ENCODE measurements around the gene MISP3. TPM values are rescaled to one million over a fixed set of nuclear protein-coding genes. Genes with fewer than 3 reads are reported as not detected.
A peak's percentile ranks its signal among the peaks of the same experiment; 100 is the strongest.

Gene MISP3
- total RNA-seq, 1 donor from 2014 or later, result 2.3 TPM

DNA sequence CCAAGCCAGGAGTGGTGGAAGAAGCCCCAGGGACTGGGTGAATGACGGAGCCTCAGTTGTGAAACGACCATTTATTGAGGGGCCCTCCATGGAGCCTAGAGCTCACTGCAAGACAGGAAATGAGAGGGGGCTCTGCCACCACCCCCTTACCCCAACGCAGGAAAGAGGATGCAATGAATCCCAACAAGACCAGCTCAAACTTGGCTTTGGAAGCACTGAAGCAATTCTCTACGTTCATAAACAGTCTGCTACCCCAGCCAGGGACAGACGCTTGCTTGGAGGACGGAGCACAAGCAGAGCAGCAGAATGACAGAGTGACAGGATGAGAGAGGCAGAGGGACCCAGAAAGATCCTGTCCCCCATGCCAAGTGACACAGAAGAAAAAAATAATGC is 43.9 kb downstream of the MISP3 start:
- intact Hi-C loops (cut with micrococcal nuclease), result loop anchor here (5.0 to 10.0 kb wide), 2 partner anchors 342 to 519 kb away; partner anchors contain the start of gene C19orf53
- no peak for DNase-seq (ENCODE audit: low spot score)
- Mint-ChIP-seq H3K27me3 (ENCODE audit: insufficient read depth) (peaks cover 2% of the 10 kb centered on the region), H3K4me1 (ENCODE audit: low read depth) (peaks cover 39% of the 10 kb centered on the region), H3K36me3 (ENCODE audit: low read depth) (peaks cover 4% of the 10 kb centered on the region), H3K27ac (peak overlapping the region; percentile 89), H3K9me3 (no peaks in the 10 kb centered on the region), H3K4me3 (peak overlapping the region; percentile 94)

DNA sequence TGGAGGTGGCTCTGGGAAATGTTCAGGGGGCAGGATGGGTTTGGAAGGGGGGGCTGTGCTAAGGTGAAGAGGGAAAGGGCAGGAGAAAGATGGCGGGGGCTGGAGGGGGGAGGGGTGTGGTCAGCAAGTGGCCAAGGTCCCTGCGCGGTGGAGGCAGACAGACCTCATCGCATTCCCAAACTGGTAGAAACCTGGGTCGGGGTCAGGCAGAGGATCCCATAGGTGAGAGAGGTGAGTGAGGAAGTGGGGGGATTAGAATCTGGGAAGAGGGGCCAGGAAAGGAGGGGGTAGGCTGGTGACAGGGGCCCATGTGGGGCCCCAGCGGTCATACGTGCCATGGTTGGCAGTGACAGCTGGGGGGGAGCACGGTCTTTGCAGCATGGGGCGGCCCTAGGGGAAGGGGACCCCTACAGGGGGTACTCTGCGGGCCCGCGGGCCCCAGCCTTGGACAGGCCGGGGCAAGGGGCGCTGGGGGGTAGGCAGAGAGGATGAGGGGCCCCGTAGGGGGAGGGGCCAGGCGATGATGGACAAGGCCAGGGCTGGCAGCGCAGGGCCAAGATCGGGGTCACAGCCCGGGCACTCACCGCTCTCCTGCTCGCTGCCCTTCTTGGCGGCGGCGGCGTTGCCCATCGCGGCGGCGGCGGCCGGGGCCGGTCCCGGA is 44.5 kb downstream of the MISP3 start:
- Mint-ChIP-seq H3K27ac (peak overlapping the region; percentile 89), H3K4me3 (peak overlapping the region; percentile 94), H3K27me3 (ENCODE audit: insufficient read depth) (peaks cover 2% of the 10 kb centered on the region), H3K9me3 (no peaks in the 10 kb centered on the region), H3K36me3 (ENCODE audit: low read depth) (peaks cover 4% of the 10 kb centered on the region), H3K4me1 (ENCODE audit: low read depth) (peaks cover 39% of the 10 kb centered on the region)
- DNase-seq (ENCODE audit: low spot score), result no peak
- intact Hi-C loops (cut with micrococcal nuclease), result loop anchor here (1.0 to 10.0 kb wide), 5 partner anchors 26 to 520 kb away; partner anchors contain the start of gene C19orf53

DNA sequence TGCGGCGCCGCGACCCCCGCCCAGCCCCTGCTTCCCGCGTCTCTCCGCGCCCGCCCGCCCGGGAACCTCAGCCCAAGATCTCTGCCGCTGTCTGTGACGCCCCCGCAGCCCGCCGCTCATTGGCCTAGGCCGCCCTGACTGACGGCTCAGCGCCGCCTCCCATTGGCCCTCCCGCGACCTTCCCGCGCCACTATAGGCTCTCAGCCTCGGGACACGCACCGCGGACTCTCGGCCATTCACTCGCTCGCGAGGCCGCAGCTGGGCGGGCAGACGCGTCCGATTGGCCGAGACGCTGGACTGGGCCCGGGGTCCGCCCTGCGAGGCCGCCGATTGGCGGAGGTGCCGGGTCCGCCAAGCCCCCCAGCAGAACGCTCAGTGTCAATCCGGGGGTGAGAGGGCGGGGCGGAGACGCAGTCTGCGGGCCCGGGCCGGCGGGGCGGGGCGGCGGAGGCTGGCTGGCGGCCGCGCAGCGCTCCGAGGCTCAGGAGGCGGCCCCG is 45.1 kb downstream of the MISP3 start, which contains the start of gene PRKACA:
Gene PRKACA, minus strand, starts transcription at position 95 of the 497 bp plus-strand sequence. CDS start 215 bp downstream, outside the sequence.
- Mint-ChIP-seq H3K27me3 (ENCODE audit: insufficient read depth) (peaks cover 2% of the 10 kb centered on the region), H3K36me3 (ENCODE audit: low read depth) (peaks cover 4% of the 10 kb centered on the region), H3K27ac (peak within 1 kb of the TSS; percentile 97), H3K9me3 (no peaks in the 10 kb centered on the region), H3K4me1 (ENCODE audit: low read depth) (peaks cover 39% of the 10 kb centered on the region), H3K4me3 (peak within 1 kb of the TSS; percentile 94)
- DNase-seq (ENCODE audit: low spot score), result peak; percentile 99
- intact Hi-C loops (cut with micrococcal nuclease), result loop anchor here (1.0 to 10.0 kb wide), 6 partner anchors 19 to 520 kb away; partner anchors contain the start of genes ASF1B and C19orf53

DNA sequence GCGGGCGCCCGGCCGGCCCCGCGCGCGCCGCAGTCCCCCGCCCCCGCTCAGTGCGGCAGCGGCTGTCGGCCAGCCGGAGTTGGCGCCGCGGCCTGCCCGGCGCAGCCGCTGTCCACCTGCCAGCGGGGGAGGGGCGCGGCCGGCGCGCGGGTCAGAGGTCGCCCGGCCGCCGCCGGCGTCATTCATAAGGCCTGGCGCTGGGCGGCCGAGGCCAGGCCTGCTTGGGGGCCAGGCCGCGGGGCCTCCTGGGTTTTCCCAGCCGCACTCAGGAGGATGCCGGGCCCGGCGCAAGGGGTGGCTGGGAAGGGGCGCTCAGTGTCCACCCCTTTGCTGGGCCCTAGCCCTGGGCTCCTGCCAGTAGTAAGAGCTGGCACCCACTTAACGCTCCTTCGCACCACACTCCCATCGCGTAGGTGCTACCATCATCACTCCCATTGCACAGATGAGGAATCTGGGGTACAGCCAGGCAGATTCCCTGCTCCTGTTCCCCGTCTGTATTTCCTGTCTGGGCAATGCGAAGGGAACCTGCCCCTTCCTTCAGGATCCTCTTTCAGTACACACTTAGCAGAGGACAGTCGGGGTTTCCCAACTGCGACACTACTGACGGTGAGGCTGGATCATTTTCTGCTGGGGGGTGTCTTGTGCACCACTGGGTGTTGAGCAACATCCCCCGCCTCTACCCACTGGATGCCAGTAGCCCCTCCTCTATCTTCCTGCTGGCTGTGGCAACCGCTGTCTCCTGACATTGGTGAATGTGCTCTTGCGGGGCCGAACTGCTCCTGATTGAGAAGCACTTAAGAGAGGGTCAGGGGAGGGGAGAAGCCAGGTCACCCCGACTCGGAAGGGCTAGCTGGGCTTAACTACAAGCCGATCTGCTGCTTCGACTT is 45.8 kb downstream of the MISP3 start:
- intact Hi-C loops (cut with micrococcal nuclease), result loop anchor here (1.0 to 10.0 kb wide), 3 partner anchors 18 to 521 kb away; partner anchors contain the start of genes ASF1B and C19orf53
- no peaks in the 10 kb centered on the region for H3K9me3 Mint-ChIP-seq
- no peak for DNase-seq (ENCODE audit: low spot score)
- peaks cover 6% of the 10 kb centered on the region for H3K36me3 Mint-ChIP-seq (ENCODE audit: low read depth)
- H3K27ac Mint-ChIP-seq, result peak overlapping the region; percentile 97
- peaks cover 39% of the 10 kb centered on the region for H3K4me1 Mint-ChIP-seq (ENCODE audit: low read depth)
- H3K27me3 Mint-ChIP-seq (ENCODE audit: insufficient read depth), result peaks cover 2% of the 10 kb centered on the region
- H3K4me3 Mint-ChIP-seq, result peak overlapping the region; percentile 91

DNA sequence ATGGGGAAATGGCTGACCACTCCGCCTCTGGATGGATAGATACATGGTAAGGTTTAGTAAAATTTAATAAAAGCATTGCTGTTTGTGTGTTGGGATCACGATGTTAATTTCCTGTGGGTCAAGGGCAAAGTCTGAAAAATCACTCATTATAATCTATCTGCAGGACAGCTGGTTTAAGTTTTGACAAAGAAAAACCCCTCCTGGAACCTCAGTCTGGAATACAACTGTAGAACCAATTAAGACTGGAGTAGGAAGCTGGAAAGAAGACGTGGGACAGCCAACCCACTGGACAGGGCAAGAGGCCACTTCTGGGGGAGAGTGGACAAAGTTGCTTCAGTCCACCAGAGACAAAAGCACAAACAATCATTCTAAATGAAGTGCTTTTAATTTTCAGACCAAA is 46.6 kb downstream of the MISP3 start:
- Mint-ChIP-seq H3K36me3 (ENCODE audit: low read depth) (peaks cover 6% of the 10 kb centered on the region), H3K4me1 (ENCODE audit: low read depth) (peaks cover 34% of the 10 kb centered on the region), H3K27ac (peak overlapping the region; percentile 97), H3K27me3 (ENCODE audit: insufficient read depth) (peaks cover 2% of the 10 kb centered on the region), H3K4me3 (peak overlapping the region; percentile 91), H3K9me3 (no peaks in the 10 kb centered on the region)
- intact Hi-C loops (cut with micrococcal nuclease), result loop anchor here (5.0 to 10.0 kb wide), 2 partner anchors 344 to 522 kb away; partner anchors contain the start of gene C19orf53
- no peak for DNase-seq (ENCODE audit: low spot score)

DNA sequence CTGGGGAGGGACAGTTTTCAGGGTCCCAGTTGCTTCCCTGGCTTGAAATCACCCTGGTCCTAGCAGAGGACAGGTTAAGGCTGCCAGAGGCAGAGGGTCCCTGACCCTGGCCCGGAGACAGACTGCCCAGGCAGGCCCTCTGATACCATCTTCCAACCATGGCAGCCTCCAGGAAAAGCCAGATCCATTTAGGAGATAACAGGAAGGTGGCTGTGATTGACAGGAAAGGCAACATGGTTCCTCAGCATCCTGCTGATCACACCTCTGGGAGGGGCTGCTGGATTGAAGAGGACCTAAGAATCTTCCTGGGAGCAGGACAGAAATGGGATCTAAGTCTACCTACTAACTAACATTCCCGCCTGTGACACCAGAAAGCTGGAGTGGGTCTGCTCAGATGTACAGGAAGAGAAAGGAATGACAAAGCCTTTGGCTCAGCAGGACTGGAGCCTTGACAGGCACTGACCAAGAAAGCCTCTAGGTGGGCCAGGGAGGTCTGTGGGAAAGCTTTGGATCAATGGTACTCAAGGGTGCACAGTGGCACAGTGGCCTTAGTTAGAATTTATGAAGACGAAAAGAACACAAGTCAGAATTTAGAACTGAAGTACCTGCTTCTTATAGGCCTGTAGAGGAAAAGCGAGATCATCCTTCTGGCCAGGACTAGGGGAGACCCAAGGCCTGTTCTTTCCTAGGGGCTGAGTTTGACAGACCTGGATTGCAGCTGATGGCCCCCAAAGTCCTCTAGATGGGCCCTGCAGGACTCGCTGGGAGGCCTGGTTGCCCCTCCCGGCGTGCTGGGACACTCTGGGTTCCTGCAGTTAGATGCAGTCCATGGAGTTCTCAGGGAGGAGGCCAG is 47.3 kb downstream of the MISP3 start:
- Mint-ChIP-seq H3K27ac (no peak overlapping the region), H3K27me3 (ENCODE audit: insufficient read depth) (peaks cover 2% of the 10 kb centered on the region), H3K36me3 (ENCODE audit: low read depth) (peaks cover 6% of the 10 kb centered on the region), H3K4me3 (peak overlapping the region; percentile 13), H3K9me3 (no peaks in the 10 kb centered on the region), H3K4me1 (ENCODE audit: low read depth) (peaks cover 30% of the 10 kb centered on the region)
- DNase-seq (ENCODE audit: low spot score), result no peak
- intact Hi-C loops (cut with micrococcal nuclease), result loop anchor here (5.0 to 10.0 kb wide), 2 partner anchors 345 to 523 kb away; partner anchors contain the start of gene C19orf53

DNA sequence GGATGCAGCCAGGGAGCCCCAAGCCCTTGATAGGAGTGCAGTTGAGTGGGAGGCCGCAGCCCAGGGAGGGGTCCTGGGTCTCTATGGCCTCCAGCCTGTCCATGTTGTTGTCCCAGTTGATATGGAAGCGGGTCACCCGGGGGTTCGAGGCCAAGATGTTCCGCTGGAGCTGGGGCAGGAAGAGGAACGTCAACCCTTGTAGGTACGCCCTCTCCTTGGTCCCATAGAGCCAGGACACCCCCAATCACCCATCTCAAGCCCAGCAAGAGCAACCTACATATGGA is 47.9 kb downstream of the MISP3 start:
- peaks cover 6% of the 10 kb centered on the region for H3K36me3 Mint-ChIP-seq (ENCODE audit: low read depth)
- peaks cover 2% of the 10 kb centered on the region for H3K27me3 Mint-ChIP-seq (ENCODE audit: insufficient read depth)
- no peaks in the 10 kb centered on the region for H3K9me3 Mint-ChIP-seq
- H3K4me3 Mint-ChIP-seq, result no peak overlapping the region
- peaks cover 26% of the 10 kb centered on the region for H3K4me1 Mint-ChIP-seq (ENCODE audit: low read depth)
- intact Hi-C loops (cut with micrococcal nuclease), result no loop called here
- no peak for DNase-seq (ENCODE audit: low spot score)
- H3K27ac Mint-ChIP-seq, result no peak overlapping the region

DNA sequence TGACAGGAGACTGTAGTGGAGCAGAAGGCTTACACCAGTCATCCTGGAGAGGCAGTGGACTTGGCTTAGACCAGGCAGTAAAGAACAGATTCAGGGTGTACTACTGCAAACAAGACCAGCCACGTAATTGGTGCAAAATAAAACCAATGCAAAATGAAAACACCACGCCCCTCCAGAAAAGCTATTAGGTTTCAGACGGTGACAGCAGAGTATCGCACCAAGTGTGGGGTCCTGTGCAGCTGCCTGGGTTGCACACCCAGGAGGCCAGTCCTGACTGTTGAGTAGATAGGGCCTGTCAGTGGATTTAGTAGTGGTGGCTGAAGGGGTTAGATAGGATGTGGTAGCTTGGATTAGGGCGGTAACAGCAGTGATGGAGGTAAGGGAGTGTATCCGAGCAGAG is 50.3 kb downstream of the MISP3 start:
- DNase-seq (ENCODE audit: low spot score), result no peak
- Mint-ChIP-seq H3K9me3 (no peaks in the 10 kb centered on the region), H3K4me3 (no peak overlapping the region), H3K4me1 (ENCODE audit: low read depth) (peaks cover 11% of the 10 kb centered on the region), H3K36me3 (ENCODE audit: low read depth) (peaks cover 6% of the 10 kb centered on the region), H3K27ac (no peak overlapping the region), H3K27me3 (ENCODE audit: insufficient read depth) (peaks cover 2% of the 10 kb centered on the region)
- intact Hi-C loops (cut with micrococcal nuclease), result no loop called here

Other genes starting within 250 kb of the MISP3 start
- gene NANOS3, start 195.7 kb upstream of the MISP3 start, total RNA-seq, result 1.5 and 3.1 TPM in 2 replicates
- 16.6 and 20.5 TPM in 2 replicates for gene BRME1, start 166.7 kb upstream of the MISP3 start, total RNA-seq
- gene CC2D1A, start 166.6 kb upstream of the MISP3 start, total RNA-seq, result 43.9 and 45.6 TPM in 2 replicates
- gene PODNL1, start 134.4 kb upstream of the MISP3 start, total RNA-seq, result not detected in 2 replicates
- gene DCAF15, start 120.3 kb upstream of the MISP3 start, total RNA-seq, result 57.8 and 61.5 TPM in 2 replicates
- gene RFX1, start 66.5 kb upstream of the MISP3 start, total RNA-seq, result 16.0 and 17.0 TPM in 2 replicates
- not detected in 2 replicates for gene RLN3, start 44.6 kb upstream of the MISP3 start, total RNA-seq
- 82.5 and 84.9 TPM in 2 replicates for gene IL27RA, start 41.0 kb upstream of the MISP3 start, total RNA-seq
- 0.65 TPM in 1 of 2 replicates, not detected in the other for gene PALM3, start 10.7 kb upstream of the MISP3 start, total RNA-seq
- 0.67 and 1.1 TPM in 2 replicates for gene C19orf67, start 13.0 kb downstream of the MISP3 start, total RNA-seq
- gene SAMD1, start 18.0 kb downstream of the MISP3 start, total RNA-seq, result 130 TPM in 2 replicates
- gene PRKACA, start 45.0 kb downstream of the MISP3 start, total RNA-seq, result 58.6 and 63.7 TPM in 2 replicates
- 76.3 and 77.4 TPM in 2 replicates for gene ASF1B, start 63.8 kb downstream of the MISP3 start, total RNA-seq
- 11.6 and 12.4 TPM in 2 replicates for gene ADGRL1, start 133.4 kb downstream of the MISP3 start, total RNA-seq